Measurements from ENCODE around the gene ALDH1L1.

ALDH1L1 gene

GRCh38 chr3:126121632-126122031 lies 58.8 kb downstream of the ALDH1L1 start:
- ChIA-PET CTCF (interaction anchor here (0.6 to 7.0 kb wide), 5 partner anchors 12 to 363 kb away, joined by 3 to 44 read pairs (median 3); no protein-coding TSS in a partner anchor), POLR2A (no interaction called here)

GRCh38 chr3:126121074-126121473 lies 59.3 kb downstream of the ALDH1L1 start:
- ChIA-PET POLR2A (no interaction called here), CTCF (interaction anchor here (0.6 to 7.0 kb wide), 3 partner anchors 13 to 362 kb away, joined by 3 to 44 read pairs (median 3); no protein-coding TSS in a partner anchor)
- no peak for TF ChIP-seq CTCF (IDR thresholded peaks at IDR 0.05; ENCODE audit: insufficient read depth, low read length, missing control alignments)
- H3K4me3 ChIP-seq (ENCODE audit: low read depth, low read length): no peak overlapping the region
- no peak for DNase-seq (ENCODE audit: low read depth, low spot score)

More at GRCh38 chr3:126121632-126122031, 58.8 kb downstream of the ALDH1L1 start:
- H3K4me3 ChIP-seq (ENCODE audit: low read depth, low read length): no peak overlapping the region
- no peak for DNase-seq (ENCODE audit: low read depth, low spot score)
- TF ChIP-seq CTCF (IDR thresholded peaks at IDR 0.05; ENCODE audit: insufficient read depth, low read length, missing control alignments): no peak

GRCh38 chr3:126119976-126120375 lies 60.4 kb downstream of the ALDH1L1 start:
- no peak for DNase-seq (ENCODE audit: low read depth, low spot score)
- ChIA-PET CTCF (interaction anchor here (0.9 to 7.0 kb wide), 2 partner anchors 14 to 19 kb away, joined by 3 to 44 read pairs; no protein-coding TSS in a partner anchor), POLR2A (no interaction called here)
- H3K4me3 ChIP-seq (ENCODE audit: low read depth, low read length): no peak overlapping the region
- TF ChIP-seq CTCF (IDR thresholded peaks at IDR 0.05; ENCODE audit: insufficient read depth, low read length, missing control alignments): no peak

- CTCF ChIA-PET: interaction anchor here (0.9 to 7.0 kb wide), 2 partner anchors 14 to 18 kb away, joined by 3 to 44 read pairs; no protein-coding TSS in a partner anchor
Measured at GRCh38 chr3:126119008-126119675, 61.2 kb downstream of the ALDH1L1 start.

GRCh38 chr3:126118591-126118990 lies 61.8 kb downstream of the ALDH1L1 start:
- TF ChIP-seq CTCF (IDR thresholded peaks at IDR 0.05; ENCODE audit: insufficient read depth, low read length, missing control alignments): no peak
- POLR2A ChIA-PET: no interaction called here
- H3K4me3 ChIP-seq (ENCODE audit: low read depth, low read length): no peak overlapping the region
- DNase-seq (ENCODE audit: low read depth, low spot score): no peak
- CTCF ChIA-PET: interaction anchor here (7.0 kb wide), 1 partner anchor 15 kb away, joined by 44 read pairs; no protein-coding TSS in a partner anchor

More at GRCh38 chr3:126119008-126119675, 61.2 kb downstream of the ALDH1L1 start:
- no peak for DNase-seq (ENCODE audit: low read depth, low spot score)
- H3K4me3 ChIP-seq (ENCODE audit: low read depth, low read length): no peak overlapping the region
- POLR2A ChIA-PET: no interaction called here
- TF ChIP-seq CTCF (IDR thresholded peaks at IDR 0.05; ENCODE audit: insufficient read depth, low read length, missing control alignments): no peak

- POLR2A ChIA-PET: no interaction called here
- CTCF ChIA-PET: interaction anchor here (0.6 to 7.0 kb wide), 2 partner anchors 16 to 21 kb away, joined by 3 to 44 read pairs; no protein-coding TSS in a partner anchor
- TF ChIP-seq CTCF (IDR thresholded peaks at IDR 0.05; ENCODE audit: insufficient read depth, low read length, missing control alignments): no peak
- DNase-seq (ENCODE audit: low read depth, low spot score): no peak
- no peak overlapping the region for H3K4me3 ChIP-seq (ENCODE audit: low read depth, low read length)
Measured at GRCh38 chr3:126117786-126118185, 62.6 kb downstream of the ALDH1L1 start.
